Tibial artery (tissue), 4 donors: Measurements from ENCODE around the gene ZNF346.

Experiments used
- DNase-seq, 2 donors: peaks; one replicate each; pipeline ENCODE4 v3.0.0-alpha.2; 2019
- H3K27ac ChIP-seq, 2 donors: fragments of 200-600 bp; sonication (generic) in 1 of 2; 1 replicate in 1 of 2; 2 replicates in 1 of 2; pipeline ENCODE4 v1.5.1; 2018 to 2019; ENCODE audit warnings: mild to moderate bottlenecking in 1 of 2
- H3K27me3 ChIP-seq, 2 donors: fragments of 200-600 bp; sonication (generic) in 1 of 2; one replicate each; pipeline versions ENCODE4 v1.5.1 to v1.6.0; 2016 to 2019
- H3K36me3 ChIP-seq, 3 donors: fragments of 200-600 bp; sonication (generic) in 2 of 3; one replicate each; pipeline ENCODE4 v1.5.1; 2016 to 2019; ENCODE audit warnings: mild to moderate bottlenecking in 2 of 3
- H3K4me1 ChIP-seq, 4 donors: fragments of 200-600 bp; sonication (generic) in 2 of 4; 1 replicate in 3 of 4; 2 replicates in 1 of 4; pipeline ENCODE4 v1.5.1; 2016 to 2019
- H3K4me3 ChIP-seq, 2 donors: fragments of 200-600 bp; sonication (generic) in 1 of 2; 1 replicate in 1 of 2; 2 replicates in 1 of 2; pipeline ENCODE4 v1.5.1; 2018 to 2019; ENCODE audit warnings: mild to moderate bottlenecking in 2 of 2
- H3K9me3 ChIP-seq, 3 donors: fragments of 200-600 bp; sonication (generic) in 1 of 3; one replicate each; pipeline ENCODE4 v1.5.1; 2016 to 2019
- intact Hi-C: fragments of 100-400 bp; cut with DNase I; formaldehyde crosslinking; loops from one replicate; pipeline ENCODE4 v1.15.0; 2023; ENCODE audit warnings: low total_unique reads
- TF ChIP-seq, protein P1 (sequence below), 2 experiments: fragments of 200-600 bp in 1 of 2; fragments of 450-650 bp in 1 of 2; IDR thresholded peaks; one replicate each; pipeline ENCODE4 v1.5.1; 2017 to 2019; ENCODE audit warnings: antibody characterized with exemption in 2 of 2, mild to moderate bottlenecking in 1 of 2, moderate library complexity in 1 of 2

ZNF346 gene

DNA sequence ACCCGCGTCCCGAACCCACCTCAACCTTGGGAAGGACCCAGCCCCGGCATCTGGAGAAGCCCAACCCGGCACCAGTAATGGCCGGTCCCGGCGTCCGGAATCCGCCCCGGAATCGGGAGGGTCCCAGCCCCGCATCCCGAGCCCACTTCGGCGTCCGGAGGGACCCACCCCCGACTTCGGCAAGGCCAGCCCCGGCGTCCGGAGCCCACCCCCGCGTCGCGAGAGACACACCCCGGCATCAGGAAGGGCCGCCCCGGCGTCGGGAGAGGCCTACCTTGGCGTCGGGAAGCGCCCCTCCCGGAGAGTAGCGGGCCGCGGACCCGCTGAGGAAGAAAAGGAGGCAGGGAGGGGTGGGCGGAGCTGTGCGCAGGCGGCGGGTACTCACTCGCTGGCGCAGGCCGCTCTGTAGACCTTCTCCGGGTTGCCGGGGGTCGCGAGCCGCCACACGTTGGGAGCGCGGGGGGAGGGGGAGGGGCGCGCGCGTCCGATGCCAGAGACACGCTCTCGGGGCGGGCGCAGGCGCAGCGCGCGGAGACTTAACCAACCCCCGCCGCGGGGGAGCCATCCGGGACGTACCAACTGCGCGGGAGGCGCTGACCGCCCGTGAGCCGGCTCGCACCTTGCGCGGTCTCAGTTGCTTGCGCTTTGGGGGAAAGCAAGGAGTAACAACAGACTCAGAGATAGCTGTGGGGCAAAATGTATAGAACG lies 16.1 kb upstream of the ZNF346 start, which contains the start of gene UIMC1:
TSS of gene UIMC1 (minus strand) at position 515 of the 708 bp plus-strand sequence. CDS start 24,164 bp downstream, outside the sequence.
- Histone ChIP-seq H3K9me3 (no peaks in the 10 kb centered on the region), H3K4me1 (peaks cover 0 to 26% (median 14%) of the 10 kb centered on the region in 4 donors), H3K4me3 (peak within 1 kb of the TSS; percentile 80 to 97), H3K27ac (peak within 1 kb of the TSS; percentile 93 to 98), H3K27me3 (no peaks in the 10 kb centered on the region), H3K36me3 (no peaks in the 10 kb centered on the region)
- peak; percentile 84 to 92 for DNase-seq
- intact Hi-C loops: no loop called here
- TF ChIP-seq, protein P1, sequence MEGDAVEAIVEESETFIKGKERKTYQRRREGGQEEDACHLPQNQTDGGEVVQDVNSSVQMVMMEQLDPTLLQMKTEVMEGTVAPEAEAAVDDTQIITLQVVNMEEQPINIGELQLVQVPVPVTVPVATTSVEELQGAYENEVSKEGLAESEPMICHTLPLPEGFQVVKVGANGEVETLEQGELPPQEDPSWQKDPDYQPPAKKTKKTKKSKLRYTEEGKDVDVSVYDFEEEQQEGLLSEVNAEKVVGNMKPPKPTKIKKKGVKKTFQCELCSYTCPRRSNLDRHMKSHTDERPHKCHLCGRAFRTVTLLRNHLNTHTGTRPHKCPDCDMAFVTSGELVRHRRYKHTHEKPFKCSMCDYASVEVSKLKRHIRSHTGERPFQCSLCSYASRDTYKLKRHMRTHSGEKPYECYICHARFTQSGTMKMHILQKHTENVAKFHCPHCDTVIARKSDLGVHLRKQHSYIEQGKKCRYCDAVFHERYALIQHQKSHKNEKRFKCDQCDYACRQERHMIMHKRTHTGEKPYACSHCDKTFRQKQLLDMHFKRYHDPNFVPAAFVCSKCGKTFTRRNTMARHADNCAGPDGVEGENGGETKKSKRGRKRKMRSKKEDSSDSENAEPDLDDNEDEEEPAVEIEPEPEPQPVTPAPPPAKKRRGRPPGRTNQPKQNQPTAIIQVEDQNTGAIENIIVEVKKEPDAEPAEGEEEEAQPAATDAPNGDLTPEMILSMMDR (IDR thresholded peaks at IDR 0.05): no peak

DNA sequence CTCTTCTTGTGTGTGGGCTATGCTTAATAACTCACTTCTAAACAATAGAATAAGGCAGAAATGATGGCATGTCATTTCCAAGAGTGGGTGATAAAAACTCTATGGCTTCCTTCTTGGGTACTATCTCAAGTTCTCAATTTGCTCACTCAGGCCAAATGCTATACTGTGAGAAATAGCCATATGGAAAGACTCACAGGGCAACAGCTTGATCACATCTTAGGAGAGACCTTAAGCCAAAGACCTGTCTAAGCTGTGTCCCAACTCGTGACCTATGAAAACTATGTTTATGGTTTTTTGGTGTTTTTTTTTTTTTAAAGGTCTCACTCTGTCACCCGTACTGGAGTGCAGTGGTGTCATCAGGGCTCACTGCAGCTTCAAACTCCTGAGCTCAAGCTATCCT lies 13.8 kb upstream of the ZNF346 start:
- TF ChIP-seq, protein P1 (IDR thresholded peaks at IDR 0.05): no peak
- Histone ChIP-seq H3K4me1 (peaks cover 0 to 23% (median 17%) of the 10 kb centered on the region in 4 donors), H3K27ac (no peak overlapping the region), H3K9me3 (no peaks in the 10 kb centered on the region), H3K36me3 (no peaks in the 10 kb centered on the region), H3K27me3 (no peaks in the 10 kb centered on the region), H3K4me3 (no peak overlapping the region)
- no peak for DNase-seq
- intact Hi-C loops: no loop called here

DNA sequence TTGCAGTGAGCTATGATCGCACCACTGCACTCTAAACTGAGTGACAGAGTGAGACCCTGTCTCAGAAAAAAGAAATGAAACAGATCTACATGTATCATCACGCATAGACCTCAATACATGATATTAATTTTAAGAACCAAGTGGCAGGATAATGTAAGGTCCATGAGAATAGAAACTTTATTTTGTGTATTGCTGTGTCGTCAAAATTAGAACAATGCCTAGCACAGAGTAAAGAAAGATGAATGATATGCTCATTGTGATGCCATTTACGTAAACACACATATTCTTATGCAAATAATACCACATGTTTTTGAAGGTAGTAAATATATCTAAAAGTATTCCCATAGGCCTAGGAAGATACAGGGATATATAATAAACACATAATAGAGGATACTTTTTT lies 12.3 kb upstream of the ZNF346 start:
- no peak for DNase-seq
- H3K4me1 ChIP-seq: peaks cover 0 to 14% (median 7%) of the 10 kb centered on the region in 4 donors
- H3K36me3 ChIP-seq: no peaks in the 10 kb centered on the region
- no peaks in the 10 kb centered on the region for H3K27me3 ChIP-seq
- H3K9me3 ChIP-seq: no peaks in the 10 kb centered on the region
- intact Hi-C loops: no loop called here
- no peak overlapping the region for H3K27ac ChIP-seq
- TF ChIP-seq, protein P1 (IDR thresholded peaks at IDR 0.05): no peak
- no peak overlapping the region for H3K4me3 ChIP-seq

DNA sequence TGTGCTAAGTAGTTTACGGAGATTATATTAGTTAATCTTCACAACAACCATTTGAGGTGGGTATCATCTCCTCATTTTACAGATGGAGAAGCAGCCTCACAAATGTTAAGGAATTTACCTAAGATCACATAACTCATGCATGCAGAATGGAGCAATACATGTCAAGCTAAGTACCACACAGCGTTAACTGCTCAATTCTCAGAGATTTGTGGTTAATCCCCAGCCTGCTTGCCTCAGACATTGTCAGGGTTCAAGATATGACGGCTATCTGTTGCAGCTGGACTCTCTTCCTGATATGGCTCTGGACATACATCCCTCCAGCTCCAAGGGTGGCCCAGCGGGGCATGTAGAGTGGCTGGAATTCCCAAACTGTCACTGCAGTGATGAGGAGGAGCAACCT lies 7.3 kb upstream of the ZNF346 start:
- H3K4me1 ChIP-seq: peaks cover 0 to 6% (median 3%) of the 10 kb centered on the region in 4 donors
- no peak overlapping the region for H3K4me3 ChIP-seq
- DNase-seq: no peak
- TF ChIP-seq, protein P1 (IDR thresholded peaks at IDR 0.05): no peak
- no peaks in the 10 kb centered on the region for H3K9me3 ChIP-seq
- H3K27me3 ChIP-seq: no peaks in the 10 kb centered on the region
- H3K36me3 ChIP-seq: no peaks in the 10 kb centered on the region
- H3K27ac ChIP-seq: no peak overlapping the region
- intact Hi-C loops: loop anchor here (5.0 kb wide), 1 partner anchor 1122 kb away; no protein-coding TSS in a partner anchor

DNA sequence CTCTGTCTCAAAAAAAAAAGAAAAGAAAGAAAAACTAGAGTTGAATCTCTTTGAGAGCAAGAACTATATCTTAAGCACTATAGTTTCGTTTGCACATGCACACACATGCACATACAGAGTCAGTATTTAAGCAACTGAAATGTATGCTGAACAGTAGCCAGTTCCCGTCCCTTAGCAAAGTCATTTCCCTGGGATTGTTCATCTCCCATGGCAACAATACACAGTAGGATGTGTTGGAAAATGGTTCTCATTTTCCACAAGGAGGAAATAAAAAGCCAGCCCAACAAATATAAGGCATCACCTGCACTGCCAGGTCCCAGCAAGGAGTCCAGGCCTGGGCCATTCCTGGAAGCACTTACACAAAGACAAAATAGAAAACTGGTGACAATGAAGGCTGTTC lies 4.2 kb upstream of the ZNF346 start:
- Histone ChIP-seq H3K27ac (no peak overlapping the region), H3K4me1 (peaks cover 0 to 16% (median 10%) of the 10 kb centered on the region in 4 donors), H3K9me3 (no peaks in the 10 kb centered on the region), H3K27me3 (no peaks in the 10 kb centered on the region), H3K4me3 (no peak overlapping the region), H3K36me3 (no peaks in the 10 kb centered on the region)
- DNase-seq: no peak
- TF ChIP-seq, protein P1 (IDR thresholded peaks at IDR 0.05): no peak
- intact Hi-C loops: loop anchor here (5.0 kb wide), 1 partner anchor 1119 kb away; no protein-coding TSS in a partner anchor
